Measurements from ENCODE around the gene IGLON5.

DNA sequence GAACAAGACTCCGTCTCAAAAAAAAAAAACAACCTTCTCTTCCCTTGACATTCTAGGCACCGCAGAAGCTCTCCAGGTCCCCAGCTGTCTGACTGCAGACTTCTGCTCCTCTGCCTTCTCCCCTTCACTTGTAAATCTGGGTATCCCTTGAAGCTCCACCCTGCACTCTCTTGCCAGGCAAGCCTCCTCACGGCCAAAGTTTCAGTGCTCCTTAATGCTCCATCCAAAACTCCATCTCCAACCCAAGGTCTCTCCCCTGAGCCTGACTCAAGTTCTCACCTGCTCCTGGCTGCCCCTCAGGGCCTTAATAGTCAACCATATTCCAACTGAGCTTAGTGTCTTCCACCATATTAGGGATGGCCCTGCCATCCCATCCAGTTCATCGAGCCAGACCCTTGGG is 58.8 kb downstream of the IGLON5 start:
- TF ChIP-seq, protein P1, sequence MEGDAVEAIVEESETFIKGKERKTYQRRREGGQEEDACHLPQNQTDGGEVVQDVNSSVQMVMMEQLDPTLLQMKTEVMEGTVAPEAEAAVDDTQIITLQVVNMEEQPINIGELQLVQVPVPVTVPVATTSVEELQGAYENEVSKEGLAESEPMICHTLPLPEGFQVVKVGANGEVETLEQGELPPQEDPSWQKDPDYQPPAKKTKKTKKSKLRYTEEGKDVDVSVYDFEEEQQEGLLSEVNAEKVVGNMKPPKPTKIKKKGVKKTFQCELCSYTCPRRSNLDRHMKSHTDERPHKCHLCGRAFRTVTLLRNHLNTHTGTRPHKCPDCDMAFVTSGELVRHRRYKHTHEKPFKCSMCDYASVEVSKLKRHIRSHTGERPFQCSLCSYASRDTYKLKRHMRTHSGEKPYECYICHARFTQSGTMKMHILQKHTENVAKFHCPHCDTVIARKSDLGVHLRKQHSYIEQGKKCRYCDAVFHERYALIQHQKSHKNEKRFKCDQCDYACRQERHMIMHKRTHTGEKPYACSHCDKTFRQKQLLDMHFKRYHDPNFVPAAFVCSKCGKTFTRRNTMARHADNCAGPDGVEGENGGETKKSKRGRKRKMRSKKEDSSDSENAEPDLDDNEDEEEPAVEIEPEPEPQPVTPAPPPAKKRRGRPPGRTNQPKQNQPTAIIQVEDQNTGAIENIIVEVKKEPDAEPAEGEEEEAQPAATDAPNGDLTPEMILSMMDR (conservative IDR thresholded peaks at IDR 0.05; ENCODE audit: low read length), result no peak
- TF ChIP-seq EZH2phosphoT487 (IDR thresholded peaks at IDR 0.05; ENCODE audit: borderline replicate concordance, low read depth, low read length), result no peak

All from OCI-LY7 (cell line).